ENCODE data around the gene FCRL4. TPM values are rescaled to one million over a fixed set of nuclear protein-coding genes. Genes with fewer than 3 reads are reported as not detected.

Gene FCRL4
- total and polyA plus RNA-seq, 10 of the 15 experiments (the other 5 are each of a cell fraction or from before 2014, with no cell fraction given): 0.09 to 0.44 (median 0.26) TPM; not detected in 1

- no TSS peak for BruUV-seq (replicated peaks)
- no peak overlapping the region for H3K27ac ChIP-seq (ENCODE audit: control insufficient read depth, insufficient read depth)
- no peak overlapping the region for H2AFZ ChIP-seq (ENCODE audit: control insufficient read depth, low read depth, low read length)
- intact Hi-C loops (cut with micrococcal nuclease; ENCODE audit: unreplicated experiment) (no loop called here), in situ Hi-C loops (cut with MboI) (loop anchor here (5.0 kb wide), 1 partner anchor 372 kb away; no protein-coding TSS in a partner anchor)
- no peak for ATAC-seq
- ChIA-PET SMC1A (ENCODE audit: uncharacterized antibody, unreplicated experiment) (interaction anchor here (0.8 to 6.8 kb wide), 8 partner anchors 8 to 117 kb away, joined by 3 to 103 read pairs (median 13); partner anchors contain the start of gene FCRL5), CTCF (interaction anchor here (1.0 to 7.6 kb wide), 7 partner anchors 10 to 198 kb away, joined by 3 to 223 read pairs (median 6); no protein-coding TSS in a partner anchor), RAD21 (ENCODE audit: unreplicated experiment) (interaction anchor here (0.9 to 1.9 kb wide), 4 partner anchors 9 to 23 kb away, joined by 3 to 13 read pairs (median 6); partner anchors contain the start of gene FCRL5), POLR2A (interaction anchor here (0.6 kb wide), 1 partner anchor 14 kb away, joined by 4 read pairs; no protein-coding TSS in a partner anchor)
- no peaks in the 10 kb centered on the region for H3K36me3 ChIP-seq (ENCODE audit: control insufficient read depth in 2 of 2, insufficient read depth in 2 of 2, low read length in 1 of 2)
- no peak overlapping the region for H3K4me3 ChIP-seq
- no peak for TF ChIP-seq NFYA (IDR thresholded peaks at IDR 0.05; ENCODE audit: borderline replicate concordance, low read depth, low read length)
- no peak for TF ChIP-seq MYB (IDR thresholded peaks at IDR 0.05; ENCODE audit: borderline replicate concordance, low read depth, low read length)
- TF ChIP-seq SRF (IDR thresholded peaks at IDR 0.05; ENCODE audit: low read depth in 2 of 2, low read length in 2 of 2): no peak
- no peak for TF ChIP-seq HSF1 (IDR thresholded peaks at IDR 0.05; ENCODE audit: low read depth, low read length)
- TF ChIP-seq CREM (IDR thresholded peaks at IDR 0.05; ENCODE audit: low read depth): no peak
- TF ChIP-seq RB1 (IDR thresholded peaks at IDR 0.05; ENCODE audit: borderline replicate concordance): no peak
- no peak for TF ChIP-seq NBN (IDR thresholded peaks at IDR 0.05)
- TF ChIP-seq CBX5 (IDR thresholded peaks at IDR 0.05; ENCODE audit: low read depth): no peak
- TF ChIP-seq CHD1 (IDR thresholded peaks at IDR 0.05; ENCODE audit: low read depth, low read length): no peak
- no peak for TF ChIP-seq CEBPZ (IDR thresholded peaks at IDR 0.05; ENCODE audit: low read depth, low read length)
- TF ChIP-seq TBL1XR1 (IDR thresholded peaks at IDR 0.05; ENCODE audit: low read depth, low read length): no peak
- no peak for TF ChIP-seq SUPT20H (IDR thresholded peaks at IDR 0.05; ENCODE audit: borderline replicate concordance, control insufficient read depth, low read depth, low read length)
- no peak for TF ChIP-seq MTA3 (IDR thresholded peaks at IDR 0.05; ENCODE audit: borderline replicate concordance, low read length)
- TF ChIP-seq BMI1 (IDR thresholded peaks at IDR 0.05; ENCODE audit: borderline replicate concordance): no peak
- TF ChIP-seq USF1 (IDR thresholded peaks at IDR 0.05; ENCODE audit: borderline replicate concordance, extremely low read length, insufficient read depth, low read depth, low read length): no peak
- no peak for TF ChIP-seq WRNIP1 (IDR thresholded peaks at IDR 0.05; ENCODE audit: borderline replicate concordance, low read depth, low read length)
- no peak for TF ChIP-seq LARP7 (IDR thresholded peaks at IDR 0.05)
- no peak for TF ChIP-seq CEBPB (IDR thresholded peaks at IDR 0.05; ENCODE audit: borderline replicate concordance in 1 of 2, low read depth in 2 of 2, low read length in 2 of 2)
- no peak for TF ChIP-seq TCF12 (IDR thresholded peaks at IDR 0.05; ENCODE audit: low read depth, low read length)
- no peak for TF ChIP-seq IKZF2 (IDR thresholded peaks at IDR 0.05)
- no peaks in the 10 kb centered on the region; a peak in 1 of 4 replicates for H3K27me3 ChIP-seq (replicated peaks in 1 of 2; ENCODE audit: control insufficient read depth in 2 of 2, insufficient read depth in 2 of 2, low read length in 1 of 2)
- peaks cover 20% of the 10 kb centered on the region for H3K4me1 ChIP-seq (ENCODE audit: control insufficient read depth, insufficient read depth, low read length)
- H4K20me1 ChIP-seq (ENCODE audit: control insufficient read depth, insufficient read depth): no peaks in the 10 kb centered on the region; the same call in 1 of the 2 replicates
- H3K79me2 ChIP-seq (ENCODE audit: control insufficient read depth, insufficient read depth, low read length): no peaks in the 10 kb centered on the region
- FAIRE-seq: no peak
- no peak overlapping the region for H3K4me2 ChIP-seq (ENCODE audit: control insufficient read depth, insufficient read depth)
- no peaks in the 10 kb centered on the region for H3K9me3 ChIP-seq (replicated peaks; ENCODE audit: control insufficient read depth, insufficient read depth, low read length)
- WGBS (ENCODE audit: insufficient coverage, insufficient replicate concordance, low lambda C conversion rate, missing lambda C conversion rate): 83% methylated on average over 1 of the region's 1 CpG
- H3K9ac ChIP-seq (ENCODE audit: control insufficient read depth, insufficient read depth, low read length): no peak overlapping the region
- DNase-seq (ENCODE audit: low read depth, low spot score): no peak
Measured at GRCh38 chr1:157574836-157575235, 23.0 kb downstream of the FCRL4 start.
